ENCODE measurements around the gene CDK7.

Gene CDK7

DNA sequence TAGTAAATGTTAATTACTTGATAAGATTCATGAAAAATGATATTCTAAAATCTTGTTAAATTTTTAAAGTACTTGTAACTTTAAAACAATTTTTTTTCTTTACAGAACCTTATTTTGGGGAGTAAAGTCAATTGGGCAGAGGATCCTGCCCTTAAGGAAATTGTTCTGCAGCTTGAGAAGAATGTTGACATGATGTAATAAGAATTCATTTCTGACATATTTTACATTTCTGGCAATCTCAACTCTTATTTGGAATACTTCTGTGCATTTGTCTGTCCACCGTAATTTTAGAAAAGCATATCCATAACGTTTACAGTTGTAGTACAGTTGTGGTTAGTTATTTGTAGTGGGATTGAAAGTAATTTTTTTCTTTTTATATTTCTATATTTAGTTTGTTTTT lies 25.1 kb upstream of the CDK7 start:
- no peak overlapping the region for H3K4me3 ChIP-seq (ENCODE audit: low read depth, low read length)
- peak; percentile 66 for DNase-seq (ENCODE audit: low read depth)
- TF ChIP-seq, protein P1, sequence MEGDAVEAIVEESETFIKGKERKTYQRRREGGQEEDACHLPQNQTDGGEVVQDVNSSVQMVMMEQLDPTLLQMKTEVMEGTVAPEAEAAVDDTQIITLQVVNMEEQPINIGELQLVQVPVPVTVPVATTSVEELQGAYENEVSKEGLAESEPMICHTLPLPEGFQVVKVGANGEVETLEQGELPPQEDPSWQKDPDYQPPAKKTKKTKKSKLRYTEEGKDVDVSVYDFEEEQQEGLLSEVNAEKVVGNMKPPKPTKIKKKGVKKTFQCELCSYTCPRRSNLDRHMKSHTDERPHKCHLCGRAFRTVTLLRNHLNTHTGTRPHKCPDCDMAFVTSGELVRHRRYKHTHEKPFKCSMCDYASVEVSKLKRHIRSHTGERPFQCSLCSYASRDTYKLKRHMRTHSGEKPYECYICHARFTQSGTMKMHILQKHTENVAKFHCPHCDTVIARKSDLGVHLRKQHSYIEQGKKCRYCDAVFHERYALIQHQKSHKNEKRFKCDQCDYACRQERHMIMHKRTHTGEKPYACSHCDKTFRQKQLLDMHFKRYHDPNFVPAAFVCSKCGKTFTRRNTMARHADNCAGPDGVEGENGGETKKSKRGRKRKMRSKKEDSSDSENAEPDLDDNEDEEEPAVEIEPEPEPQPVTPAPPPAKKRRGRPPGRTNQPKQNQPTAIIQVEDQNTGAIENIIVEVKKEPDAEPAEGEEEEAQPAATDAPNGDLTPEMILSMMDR (conservative IDR thresholded peaks at IDR 0.05; ENCODE audit: low read depth, low read length) = no peak

DNA sequence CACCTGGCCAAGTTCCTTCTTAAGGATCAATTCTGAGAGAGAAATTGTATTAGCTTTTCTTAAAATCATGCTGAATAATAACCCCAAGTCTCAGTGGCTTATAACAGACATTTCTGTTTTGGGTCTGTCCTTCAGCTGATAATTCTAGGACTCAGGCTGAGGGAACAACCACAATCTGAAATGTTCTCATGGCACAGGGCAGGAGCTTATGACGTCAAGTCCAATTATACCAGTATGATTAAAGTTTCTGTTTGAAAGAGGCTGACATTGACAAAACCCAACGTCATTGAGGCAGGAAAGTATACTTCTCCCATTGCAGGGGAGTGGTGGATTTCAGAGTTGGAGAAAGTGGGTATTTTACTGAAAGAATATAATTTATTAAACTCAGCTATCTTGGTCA lies 23.5 kb upstream of the CDK7 start:
- DNase-seq (ENCODE audit: low read depth) = no peak
- TF ChIP-seq, protein P1 (conservative IDR thresholded peaks at IDR 0.05; ENCODE audit: low read depth, low read length) = no peak

DNA sequence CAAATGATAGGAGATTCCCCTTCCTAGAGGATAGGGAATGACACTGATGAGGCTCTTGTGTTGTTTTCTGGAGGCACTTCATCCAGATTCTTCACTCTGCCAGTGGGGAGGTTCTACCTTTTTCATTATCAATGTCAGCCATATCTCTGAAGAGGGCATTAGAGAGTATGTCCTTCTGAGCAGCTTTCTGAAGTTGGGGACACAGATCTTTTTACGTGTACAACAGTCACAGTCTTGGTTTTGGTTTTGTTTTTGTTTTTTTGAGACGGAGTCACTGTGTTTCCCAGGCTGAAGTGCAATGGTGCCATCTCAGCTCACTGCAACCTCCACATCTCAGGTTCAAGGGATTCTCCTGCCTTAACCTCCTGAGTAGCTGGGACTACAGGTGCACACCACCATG lies 22.7 kb upstream of the CDK7 start:
- no peak overlapping the region for H3K4me3 ChIP-seq (ENCODE audit: low read depth, low read length)
- TF ChIP-seq, protein P1 (conservative IDR thresholded peaks at IDR 0.05; ENCODE audit: low read depth, low read length) = no peak
- DNase-seq (ENCODE audit: low read depth) = no peak

More for the DNA sequence above, 23.5 kb upstream of the CDK7 start:
- no peak overlapping the region for H3K4me3 ChIP-seq (ENCODE audit: low read depth, low read length)

DNA sequence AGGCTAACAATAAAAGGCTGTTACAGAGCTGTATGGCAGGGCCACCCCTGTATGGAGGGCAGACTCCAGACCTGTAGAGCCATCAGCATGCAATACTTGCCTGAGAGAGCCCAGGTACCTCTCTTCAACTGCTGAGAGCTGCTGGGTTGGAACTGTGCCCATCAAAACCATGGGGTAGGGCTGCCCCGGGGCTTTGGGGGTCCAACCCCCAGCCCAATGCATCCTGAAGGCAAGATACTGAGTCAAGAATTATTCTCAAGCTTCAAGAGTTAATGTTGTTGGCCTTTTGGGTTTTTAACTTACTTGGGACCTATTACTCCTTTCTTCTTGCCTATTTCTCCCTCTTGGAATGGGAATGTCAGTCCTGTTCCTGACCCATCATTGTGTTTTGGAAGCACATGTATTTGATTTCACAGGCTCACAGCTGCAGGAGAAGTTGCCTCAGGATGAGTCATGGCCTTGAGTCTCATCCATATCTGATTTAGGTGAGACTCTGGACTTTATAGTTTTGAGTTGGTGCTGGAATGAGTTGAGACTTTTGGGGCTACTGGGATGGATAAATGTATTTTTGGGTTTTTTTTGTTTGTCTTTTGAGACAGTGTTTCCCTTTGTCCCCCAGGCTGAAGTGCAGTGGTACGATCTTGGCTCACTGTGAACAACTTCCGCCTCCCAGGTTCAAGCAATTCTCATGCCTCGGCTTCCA lies 21.0 kb upstream of the CDK7 start:
- DNase-seq (ENCODE audit: low read depth) = peak; percentile 65
- H3K4me3 ChIP-seq (ENCODE audit: low read depth, low read length) = no peak overlapping the region
- TF ChIP-seq, protein P1 (conservative IDR thresholded peaks at IDR 0.05; ENCODE audit: low read depth, low read length) = no peak

DNA sequence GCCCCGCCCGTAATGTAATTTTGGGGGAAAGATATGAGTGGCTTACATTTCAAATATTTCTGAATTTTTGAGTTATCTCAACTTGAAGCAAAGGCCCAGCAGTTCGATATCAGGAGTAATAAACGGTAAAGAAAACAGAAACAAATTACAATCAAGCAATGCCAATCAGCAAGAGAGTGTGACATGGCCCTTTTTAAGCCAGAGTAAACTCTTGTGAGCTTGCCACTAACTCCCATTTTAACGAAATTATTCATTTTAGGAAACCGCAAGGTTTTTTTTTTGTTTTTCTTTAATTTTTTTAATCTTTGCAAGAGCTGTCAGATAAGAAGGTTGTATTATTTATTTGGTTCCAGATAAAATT lies 17.6 kb upstream of the CDK7 start:
- peak overlapping the region; percentile 100 for H3K4me3 ChIP-seq (ENCODE audit: low read depth, low read length)
- TF ChIP-seq, protein P1 (conservative IDR thresholded peaks at IDR 0.05; ENCODE audit: low read depth, low read length) = no peak
- DNase-seq (ENCODE audit: low read depth) = no peak

DNA sequence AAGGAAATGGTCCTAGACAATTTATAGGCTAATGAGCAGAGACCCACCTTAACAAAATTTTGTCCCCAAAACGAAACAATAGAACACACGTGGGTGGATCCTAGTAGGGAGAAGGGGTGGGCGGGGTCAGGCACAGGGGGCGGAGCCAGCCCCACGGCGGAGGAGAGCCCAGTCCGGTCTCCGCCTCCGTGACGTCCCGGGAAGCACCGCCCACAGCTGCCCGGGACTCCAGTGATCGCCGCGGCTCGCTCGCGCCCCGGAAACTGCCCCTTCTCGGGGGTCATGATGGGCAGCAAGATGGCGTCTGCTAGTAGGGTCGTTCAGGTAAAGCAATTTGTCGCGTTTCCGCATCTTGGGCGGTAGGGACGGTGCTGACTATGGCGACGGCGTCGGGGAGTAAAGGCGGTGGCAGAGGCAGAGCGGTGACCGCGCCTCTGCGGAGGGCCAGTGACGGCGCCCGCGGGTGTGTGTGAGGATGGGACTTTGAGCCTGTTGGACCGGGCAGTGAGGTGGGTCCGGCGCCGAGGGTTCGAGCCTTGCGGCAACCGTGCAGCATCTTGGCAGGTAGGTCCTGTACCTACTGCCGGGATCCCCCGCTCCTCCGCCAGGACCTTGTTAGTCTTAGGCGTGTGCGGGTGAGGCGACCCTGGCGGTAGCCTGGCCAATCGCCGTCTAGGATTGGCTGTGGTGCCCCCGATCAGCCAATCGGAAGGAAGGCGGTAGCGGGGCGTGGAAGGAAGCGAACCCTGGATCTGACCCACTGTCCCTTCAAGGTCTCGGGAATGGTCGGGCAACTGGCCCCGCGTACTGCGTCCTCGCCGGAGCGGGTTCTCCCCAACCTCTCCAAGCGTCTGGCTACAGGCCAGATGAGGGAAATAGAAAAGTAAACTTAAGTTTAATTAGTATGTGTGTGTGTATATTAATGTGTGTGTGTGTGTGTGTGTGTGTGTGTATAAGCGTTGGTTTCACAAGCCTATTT lies 16.8 kb upstream of the CDK7 start:
- H3K4me3 ChIP-seq (ENCODE audit: low read depth, low read length) = peak overlapping the region; percentile 100
- DNase-seq (ENCODE audit: low read depth) = peak; percentile 95
- TF ChIP-seq, protein P1 (conservative IDR thresholded peaks at IDR 0.05; ENCODE audit: low read depth, low read length) = peak; percentile 30

Data from choroid plexus epithelial cell (primary cell).